Pancreas (tissue), 10 donors: ENCODE data around the gene LRFN2. TPM values are rescaled to one million over a fixed set of nuclear protein-coding genes. Genes with fewer than 3 reads are reported as not detected.

Source experiments
- ATAC-seq, 4 donors: fragments of 200-7000 bp; cut with Tn5 transposase; one replicate each; pipeline versions ENCODE4 v1.8.0 to v1.9.1; 2020; ENCODE audit warnings: mild to moderate bottlenecking in 4 of 4, moderate library complexity in 4 of 4
- DNase-seq, 6 donors: peaks; one replicate each; pipeline ENCODE4 v3.0.0-alpha.2; 2020
- FAIRE-seq: peaks from 2 replicates; lab custom pipeline; 2012; peaks lifted over from hg19 to GRCh38; lab: Jason Lieb, UNC
- H3K27ac ChIP-seq, 4 donors: fragments of 200-600 bp; sonication (generic); 1 replicate in 3 of 4; 2 replicates in 1 of 4; pipeline versions ENCODE4 v1.5.0 to v1.8.0; 2020
- H3K27me3 ChIP-seq, 4 donors: fragments of 200-600 bp; one replicate each; pipeline ENCODE4 v1.8.0; 2021
- H3K36me3 ChIP-seq, 3 donors: fragments of 200-600 bp; sonication (generic) in 1 of 3; one replicate each; pipeline versions ENCODE4 v1.5.0 to v1.8.0; 2020 to 2021
- H3K4me1 ChIP-seq, 3 donors: fragments of 200-600 bp; one replicate each; pipeline ENCODE4 v1.8.0; 2021
- H3K4me3 ChIP-seq, 4 donors: fragments of 200-600 bp; sonication (generic) in 2 of 4; one replicate each; pipeline versions ENCODE4 v1.5.0 to v1.8.0; 2020 to 2021
- H3K9me3 ChIP-seq, 4 donors: fragments of 200-600 bp; one replicate each; pipeline ENCODE4 v1.8.0; 2021
- CTCF ChIP-seq, 4 donors: fragments of 200-600 bp; sonication (generic) in 3 of 4; IDR thresholded peaks; one replicate each; pipeline versions ENCODE4 v1.5.0 to v1.8.0; 2021; ENCODE audit warnings: antibody characterized with exemption in 4 of 4
- WGBS, 2 donors: extraction: QIAGEN DNeasy Blood & Tissue Kit; methylation state at CpG; one replicate each; pipeline ENCODE4 v1.1.7; 2013; 5-methylcytosine and 5-hydroxymethylcytosine counted together
- intact Hi-C, 3 donors: fragments of 100-400 bp; cut with DNase I; formaldehyde crosslinking; loops; one replicate each; pipeline versions ENCODE4 v1.11.1 to v1.14.2; 2022
- polyA plus RNA-seq, 2 donors: library from polyadenylated mRNA; stranded (reverse); fragments of 200-250 nt; gene quantifications; one replicate each; pipeline ENCODE4 v1.2.3, GENCODE V29; 2013
- total RNA-seq, 6 donors: library from RNA; stranded (reverse); fragmentation: NEBNext Ultra II Directional in 4 of 6; extraction: Animal tissue kit (Norgen Biotek cat#: 25700) in 4 of 6; gene quantifications; one replicate each; pipeline versions ENCODE4 v1.2.1 to v1.2.4, GENCODE V29; 2021 to 2023
- donor health status: healthy with polysubstance abuse.
- donor health status: DM: no; HTN: no; CAD: no; lungs with moderate emphysema.
- donor health status: DM: no; HTN: no; CAD: no.
- donor health status: control.
- donor health status: control.
- donor health status: Bipolar disorder and iron deficiency.
- donor health status: DM: yes; HTN: yes; CAD: no.
- donor health status: DM: no; HTN: no; CAD: no.
- donor health status: DM: no; HTN: no; CAD: no.
- donor health status: DM: yes; HTN: yes; CAD: no.

Gene LRFN2
- total and polyA plus RNA-seq, 8 donors: 0.22 to 1.5 (median 0.54) TPM

GRCh38 chr6:40355532-40355931 lies 231.6 kb downstream of the LRFN2 start:
- H3K4me3 ChIP-seq: no peak overlapping the region
- WGBS, 2 donors: 92 to 100% methylated on average over 2 of the region's 2 CpGs
- intact Hi-C loops: no loop called here
- H3K4me1 ChIP-seq: no peaks in the 10 kb centered on the region
- no peak for ATAC-seq
- no peak for DNase-seq
- TF ChIP-seq CTCF (IDR thresholded peaks at IDR 0.05): no peak
- FAIRE-seq: no peak
- H3K27me3 ChIP-seq: no peaks in the 10 kb centered on the region
- H3K27ac ChIP-seq: no peak overlapping the region
- no peaks in the 10 kb centered on the region for H3K36me3 ChIP-seq
- H3K9me3 ChIP-seq: no peaks in the 10 kb centered on the region

- Histone ChIP-seq H3K36me3 (no peaks in the 10 kb centered on the region), H3K4me1 (no peaks in the 10 kb centered on the region), H3K27me3 (no peaks in the 10 kb centered on the region), H3K4me3 (no peak overlapping the region), H3K27ac (no peak overlapping the region), H3K9me3 (no peaks in the 10 kb centered on the region)
- no peak for FAIRE-seq
- no peak for TF ChIP-seq CTCF (IDR thresholded peaks at IDR 0.05)
- intact Hi-C loops: no loop called here
- no peak for DNase-seq
- WGBS, 2 donors: 98 to 100% methylated on average over 1 of the region's 1 CpG
- no peak for ATAC-seq
These were observed 232.1 kb downstream of the LRFN2 start for GRCh38 chr6:40355066-40355465.

GRCh38 chr6:40353967-40354452 lies 233.2 kb downstream of the LRFN2 start:
- no peak for TF ChIP-seq CTCF (IDR thresholded peaks at IDR 0.05)
- Histone ChIP-seq H3K9me3 (no peaks in the 10 kb centered on the region), H3K27ac (no peak overlapping the region), H3K4me3 (no peak overlapping the region), H3K27me3 (no peaks in the 10 kb centered on the region), H3K36me3 (no peaks in the 10 kb centered on the region), H3K4me1 (no peaks in the 10 kb centered on the region)
- intact Hi-C loops: no loop called here
- no peak for DNase-seq
- peak in 3 of 4 donors; percentile 55 to 68 (median 64) for ATAC-seq
- FAIRE-seq: no peak

- 67 to 73% methylated on average over 6 of the region's 6 CpGs for WGBS, 2 donors
- DNase-seq (no peak), FAIRE-seq (no peak), ATAC-seq (peak in 2 of 4 donors; percentile 30 to 36)
- H3K27ac ChIP-seq: no peak overlapping the region
- no peaks in the 10 kb centered on the region for H3K27me3 ChIP-seq
- intact Hi-C loops: no loop called here
- H3K4me3 ChIP-seq: no peak overlapping the region
- H3K36me3 ChIP-seq: no peaks in the 10 kb centered on the region
- TF ChIP-seq CTCF (IDR thresholded peaks at IDR 0.05): no peak
- H3K4me1 ChIP-seq: no peaks in the 10 kb centered on the region
- no peaks in the 10 kb centered on the region for H3K9me3 ChIP-seq
These were observed 233.8 kb downstream of the LRFN2 start for GRCh38 chr6:40353197-40353966.

GRCh38 chr6:40352527-40353170 lies 234.5 kb downstream of the LRFN2 start:
- intact Hi-C loops: no loop called here
- WGBS, 2 donors: 79 to 85% methylated on average over 6 of the region's 6 CpGs
- Histone ChIP-seq H3K9me3 (no peaks in the 10 kb centered on the region), H3K27me3 (no peaks in the 10 kb centered on the region), H3K4me1 (no peaks in the 10 kb centered on the region), H3K4me3 (no peak overlapping the region), H3K36me3 (no peaks in the 10 kb centered on the region), H3K27ac (no peak overlapping the region)
- no peak for FAIRE-seq
- no peak for TF ChIP-seq CTCF (IDR thresholded peaks at IDR 0.05)
- no peak for DNase-seq
- ATAC-seq: no peak
